CD4-positive, alpha-beta T cell treated with Interleukin-1 beta for 1 hour (primary cell): ENCODE data around the gene LGALS9.
A peak's percentile ranks its signal among the peaks of the same experiment; 100 is the strongest.
"Not testable (repeated sequence)": the region's sequence is repeated elsewhere in the genome, so short reads cannot be mapped to it uniquely, and the experiment has no call there.

Experiments used
- DNase-seq, 2 donors: peaks; one replicate each; pipeline ENCODE4 v3.0.0-alpha.2; 2020 to 2022

LGALS9 gene

GRCh38 chr17:27655525-27656111 lies 24.6 kb downstream of the LGALS9 start:
- DNase-seq, result not testable (repeated sequence)

- DNase-seq, result not testable (repeated sequence)
These were observed 25.6 kb downstream of the LGALS9 start for GRCh38 chr17:27656620-27657019.

DNA sequence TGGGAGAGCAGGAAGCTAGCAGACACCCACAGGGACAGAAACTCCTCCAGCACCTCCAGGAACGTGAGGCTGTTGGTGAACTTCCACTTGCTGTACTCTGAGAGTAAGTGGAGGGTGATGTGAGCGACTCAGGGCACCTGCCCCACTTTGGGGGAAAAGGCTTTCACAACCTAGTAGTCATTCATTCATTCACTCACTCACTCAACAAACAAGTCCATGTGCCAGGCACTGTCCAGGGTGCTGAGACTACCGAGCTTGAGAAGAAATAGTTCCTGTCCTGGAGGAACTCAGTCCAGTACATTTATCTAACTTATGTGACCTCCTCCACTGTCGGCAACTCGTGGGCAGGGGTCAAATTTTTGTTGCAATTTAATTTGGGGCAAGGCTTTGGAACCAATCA lies 26.6 kb downstream of the LGALS9 start:
- no peak for DNase-seq

- DNase-seq, result no peak
These were observed 28.7 kb downstream of the LGALS9 start for GRCh38 chr17:27659683-27660082.

GRCh38 chr17:27660436-27660835 lies 29.4 kb downstream of the LGALS9 start:
- DNase-seq, result no peak

- no peak for DNase-seq
These were observed 33.1 kb downstream of the LGALS9 start for GRCh38 chr17:27663936-27664605.

- DNase-seq, result no peak
These were observed 33.6 kb downstream of the LGALS9 start for GRCh38 chr17:27664606-27664965.

DNA sequence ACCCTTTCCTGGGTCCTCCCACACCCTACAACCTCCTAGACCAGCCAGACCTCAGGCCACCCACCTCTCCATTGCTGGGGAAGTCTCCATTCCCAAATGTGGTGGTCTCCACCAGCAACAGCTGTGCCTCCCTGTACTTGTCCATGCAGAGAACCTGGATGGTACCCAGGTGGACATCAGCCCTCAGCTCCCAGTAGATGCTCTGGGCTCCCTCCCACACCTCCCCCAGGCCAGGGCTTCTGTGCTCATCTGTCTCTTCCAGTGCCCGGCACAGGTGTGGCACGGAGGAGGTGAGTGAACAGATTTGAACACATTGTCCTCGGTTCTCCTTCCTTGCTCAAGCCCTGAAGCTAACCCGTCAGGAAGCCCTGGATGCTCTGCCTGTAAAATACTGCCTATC lies 34.6 kb downstream of the LGALS9 start:
- no peak for DNase-seq

- not testable (repeated sequence) for DNase-seq
These were observed 35.3 kb downstream of the LGALS9 start for GRCh38 chr17:27666270-27666669.

DNA sequence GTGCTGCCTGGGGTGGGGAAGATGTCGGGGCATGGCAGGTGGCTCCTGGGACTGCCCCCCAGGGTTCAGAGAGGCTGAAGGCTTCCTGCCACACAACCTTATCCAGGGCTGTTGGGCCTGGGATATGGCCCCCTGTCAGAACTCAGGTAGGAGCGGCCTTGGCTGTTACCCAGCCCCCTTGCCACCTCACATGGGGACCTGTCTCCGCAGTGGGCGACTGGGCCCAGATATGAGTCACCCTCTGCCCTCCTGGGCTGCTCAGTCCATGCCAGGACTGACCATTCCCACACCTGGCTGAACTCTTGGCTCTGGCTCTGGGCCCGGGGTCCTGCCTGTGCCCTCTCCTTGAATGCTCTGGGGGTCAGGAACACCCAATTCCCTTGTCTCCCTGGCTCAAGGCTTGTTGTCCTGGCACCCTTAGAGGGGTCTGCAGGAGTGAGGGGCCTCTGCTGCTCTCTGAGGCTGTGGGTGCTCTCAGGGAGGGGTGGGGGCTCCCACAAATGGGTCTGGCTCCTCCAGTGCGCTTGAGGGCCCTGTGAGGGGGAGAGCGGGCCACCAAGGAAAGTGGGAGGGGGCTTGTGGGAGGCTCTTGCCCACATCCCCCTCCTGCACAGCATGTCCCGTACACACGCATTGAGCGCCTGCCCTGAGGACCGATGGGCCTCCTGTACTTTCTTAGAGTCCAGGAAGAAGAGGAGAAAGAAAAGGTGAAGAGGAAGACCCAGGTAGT lies 36.0 kb downstream of the LGALS9 start:
- no peak for DNase-seq

DNA sequence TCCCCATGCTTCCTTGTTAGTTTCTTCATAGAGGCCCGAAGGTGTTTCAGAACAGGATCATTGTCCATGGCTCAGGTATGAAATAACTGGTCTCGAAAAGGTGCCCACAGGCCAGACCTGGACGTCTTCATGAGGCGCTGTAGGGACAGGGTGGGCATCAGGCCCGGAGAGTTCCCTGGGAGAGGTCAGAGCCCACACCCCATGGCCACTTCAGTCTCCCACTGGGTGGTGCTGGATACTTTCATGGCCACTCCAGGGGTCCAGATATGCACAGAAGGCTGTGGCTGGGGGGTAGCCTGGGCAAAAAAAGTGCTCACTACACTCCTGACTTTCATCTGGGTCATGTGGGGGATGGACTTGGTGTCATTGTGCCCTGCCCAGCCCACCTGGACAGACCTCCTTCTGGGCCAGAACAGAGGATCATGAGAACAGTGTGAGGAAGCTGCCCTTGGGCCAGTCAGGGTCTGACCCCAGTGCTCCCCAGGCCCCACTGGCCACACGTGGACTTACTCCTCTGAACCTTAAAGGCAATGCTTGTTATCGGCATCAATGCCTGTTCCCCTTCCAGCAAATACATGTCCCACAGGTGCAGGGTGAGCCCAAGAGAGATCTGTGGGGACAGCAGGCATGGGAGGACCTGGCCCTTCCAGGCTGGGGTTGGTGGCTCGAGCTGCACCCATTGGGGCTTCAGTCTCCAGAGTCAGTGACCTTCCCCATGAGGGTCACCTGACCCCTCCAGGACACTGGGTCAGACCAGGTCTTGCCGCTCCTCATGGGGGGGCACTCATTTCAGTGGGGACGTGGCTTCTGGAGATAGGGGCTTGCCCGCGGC lies 36.9 kb downstream of the LGALS9 start:
- no peak for DNase-seq

- DNase-seq, result no peak
These were observed 37.5 kb downstream of the LGALS9 start for GRCh38 chr17:27668488-27668823.

GRCh38 chr17:27669136-27669535 lies 38.1 kb downstream of the LGALS9 start:
- DNase-seq, result no peak

GRCh38 chr17:27669850-27670249 lies 38.9 kb downstream of the LGALS9 start:
- DNase-seq, result no peak

DNA sequence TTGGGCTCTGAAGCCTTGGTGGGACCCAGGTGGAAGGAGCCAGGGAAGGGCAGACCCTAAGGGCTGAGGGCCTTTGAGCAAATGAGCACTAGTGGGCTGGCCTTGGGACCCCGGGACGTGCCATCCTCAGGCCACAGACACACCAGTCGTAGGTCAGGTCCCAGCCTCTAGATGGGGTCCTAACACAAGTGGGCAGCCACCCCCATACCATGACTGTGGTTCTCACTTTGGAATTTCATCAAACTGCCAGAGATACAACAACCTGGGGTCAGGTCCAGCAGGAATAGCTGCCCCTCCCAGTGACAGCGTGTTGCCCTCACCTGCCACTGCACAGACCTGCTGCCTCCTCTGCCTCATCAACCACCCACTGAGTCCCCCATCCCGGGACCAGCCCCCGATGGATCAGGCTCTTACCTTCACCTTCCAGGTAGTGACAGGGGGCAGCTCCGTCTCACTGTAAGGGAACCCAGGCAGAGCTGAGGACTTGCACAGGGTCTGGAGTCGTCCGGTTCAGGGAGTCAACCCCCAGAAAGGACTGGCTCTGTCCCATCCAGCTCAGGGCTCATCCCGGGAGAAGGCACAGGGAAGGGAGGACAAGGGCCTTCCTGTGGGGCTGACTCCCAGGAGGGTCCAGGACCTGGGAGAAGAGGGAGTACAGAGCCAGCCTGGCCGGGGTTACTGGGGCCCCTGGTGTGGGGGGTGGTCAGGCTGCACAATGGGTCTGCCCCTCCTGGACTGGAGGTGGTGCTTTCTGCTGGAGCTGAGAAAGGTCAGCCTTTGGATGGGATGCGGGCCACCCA lies 40.0 kb downstream of the LGALS9 start:
- no peak for DNase-seq

GRCh38 chr17:27671591-27671910 lies 40.6 kb downstream of the LGALS9 start:
- DNase-seq, result no peak

DNA sequence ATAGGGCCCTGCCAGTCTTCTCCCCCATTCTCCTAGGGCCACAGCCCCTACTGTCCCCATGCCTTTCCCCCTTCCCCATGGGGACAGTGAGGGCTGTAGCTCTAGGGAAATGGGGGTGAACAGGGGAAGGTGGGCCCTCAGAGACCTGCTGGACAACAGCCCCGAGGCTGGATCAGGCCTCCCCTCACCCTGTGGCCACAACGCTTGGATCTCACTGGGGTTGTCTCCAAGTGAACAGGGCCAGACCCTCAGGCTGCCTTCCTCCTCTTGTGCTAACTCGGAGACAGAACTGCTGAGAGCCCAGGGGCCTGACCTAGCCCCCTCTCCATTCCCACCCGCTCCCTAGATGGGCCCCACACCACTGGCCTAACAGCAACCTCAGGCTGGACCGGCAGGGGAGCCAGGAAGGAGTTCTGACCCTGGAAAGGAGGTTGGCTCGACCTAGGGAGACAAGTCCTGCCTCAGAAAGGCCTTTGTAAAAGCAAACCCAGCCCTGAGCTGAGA lies 41.0 kb downstream of the LGALS9 start:
- not testable (repeated sequence) for DNase-seq

DNA sequence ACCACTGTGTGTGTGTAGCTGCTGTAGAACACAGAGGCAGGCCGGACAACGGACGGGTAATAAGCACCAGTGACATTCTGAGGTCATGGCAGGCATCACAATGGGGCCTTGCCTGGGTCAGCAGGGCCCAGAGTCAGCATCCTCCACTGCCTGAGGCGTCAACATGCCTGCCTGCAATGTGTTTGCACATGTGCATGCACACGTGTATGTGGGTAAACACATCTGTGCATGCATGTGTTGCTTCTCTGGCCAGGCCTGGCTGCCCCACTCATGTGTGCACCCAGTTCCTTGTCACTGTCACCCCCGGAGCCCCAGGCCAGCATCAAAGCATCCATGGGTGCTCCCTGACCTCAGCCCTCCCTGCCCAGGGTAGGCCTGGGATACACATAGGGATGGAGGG lies 43.3 kb downstream of the LGALS9 start:
- DNase-seq, result no peak

DNA sequence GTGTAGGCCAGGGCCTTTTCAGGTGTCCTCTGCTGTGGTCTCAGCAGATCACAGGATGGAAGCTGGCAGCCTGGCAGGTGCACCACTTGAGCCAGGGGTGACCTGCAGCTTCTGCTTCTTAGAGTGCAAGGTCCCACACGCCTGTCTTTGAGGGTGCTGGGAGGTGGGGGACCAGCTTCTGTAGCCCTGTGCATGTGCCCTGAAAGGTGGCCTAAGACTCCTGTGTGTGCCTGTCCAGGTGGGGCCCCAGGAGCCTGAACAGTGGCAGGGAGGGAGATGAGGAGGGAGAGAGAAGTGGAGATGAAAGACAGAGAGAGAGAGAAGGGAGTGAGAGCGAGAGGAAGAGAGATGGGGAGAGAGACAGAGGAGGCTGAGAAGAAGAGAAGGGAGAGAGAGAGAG lies 46.2 kb downstream of the LGALS9 start:
- DNase-seq, result no peak

DNA sequence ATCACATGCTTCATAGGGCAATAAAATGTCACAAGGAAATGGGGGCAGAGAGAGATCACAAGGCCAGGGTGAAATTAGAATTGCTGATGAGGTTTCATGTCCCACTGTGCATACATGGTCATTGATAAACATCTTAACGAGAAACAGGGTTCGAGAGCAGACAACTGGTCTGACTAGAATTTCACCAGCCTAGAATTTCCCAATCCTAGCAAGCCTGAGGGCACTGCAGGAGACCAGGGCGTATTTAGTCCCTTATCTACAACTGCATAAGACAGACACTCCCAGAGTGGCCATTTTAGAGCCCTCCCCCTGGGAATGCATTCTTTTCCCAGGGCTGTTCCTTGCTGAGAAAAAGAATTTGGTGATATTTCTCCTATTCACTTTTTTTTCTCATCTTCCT lies 55.3 kb downstream of the LGALS9 start:
- not testable (repeated sequence) for DNase-seq

GRCh38 chr17:27690882-27691281 lies 59.9 kb downstream of the LGALS9 start:
- DNase-seq, result no peak

DNA sequence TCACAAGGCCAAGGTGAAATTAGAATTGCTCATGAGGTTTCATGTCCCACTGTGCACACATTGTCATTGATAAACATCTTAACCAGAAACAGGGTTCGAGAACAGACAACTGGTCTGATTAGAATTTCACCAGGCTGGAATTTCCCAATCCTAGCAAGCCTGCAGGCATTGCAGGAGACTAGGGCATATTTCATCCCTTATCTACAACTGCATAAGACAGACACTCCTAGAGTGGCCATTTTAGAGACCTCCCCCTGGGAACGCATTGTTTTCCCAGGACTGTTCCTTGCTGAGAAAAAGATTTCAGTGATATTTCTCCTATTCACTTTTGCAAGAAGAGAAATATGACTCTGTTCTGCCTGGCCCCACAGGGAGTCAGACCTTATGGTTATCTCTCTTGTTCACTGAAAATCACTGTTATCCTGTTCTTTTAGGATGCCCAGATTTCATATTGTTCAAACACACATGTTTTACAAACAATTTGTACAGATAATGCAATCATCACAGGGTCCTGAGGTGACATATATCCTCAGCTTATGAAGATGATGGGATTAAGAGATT lies 64.3 kb downstream of the LGALS9 start:
- DNase-seq, result peak in 1 of 2 donors; percentile 2
